Lung microvascular endothelial cell (primary cell): ENCODE data around the gene RPL7L1. TPM values are rescaled to one million over a fixed set of nuclear protein-coding genes. Genes with fewer than 3 reads are reported as not detected.
A peak's percentile ranks its signal among the peaks of the same experiment; 100 is the strongest.
"Not testable (repeated sequence)": the region's sequence is repeated elsewhere in the genome, so short reads cannot be mapped to it uniquely, and the experiment has no call there.

Source experiments
- DNase-seq, 2 donors: peaks; one replicate each; pipeline versions ENCODE4 v3.0.0 to v3.0.0-alpha.2; 2010; ENCODE audit warnings: low read depth in 2 of 2
- total RNA-seq: library from RNA; depleted of rRNA; stranded (reverse); fragments of >200 nt; gene quantifications from 2 replicates; pipeline ENCODE4 v1.2.1, GENCODE V29; 2014

Gene RPL7L1
- total RNA-seq, 1 donor from 2014 or later: 91.5 TPM

DNA sequence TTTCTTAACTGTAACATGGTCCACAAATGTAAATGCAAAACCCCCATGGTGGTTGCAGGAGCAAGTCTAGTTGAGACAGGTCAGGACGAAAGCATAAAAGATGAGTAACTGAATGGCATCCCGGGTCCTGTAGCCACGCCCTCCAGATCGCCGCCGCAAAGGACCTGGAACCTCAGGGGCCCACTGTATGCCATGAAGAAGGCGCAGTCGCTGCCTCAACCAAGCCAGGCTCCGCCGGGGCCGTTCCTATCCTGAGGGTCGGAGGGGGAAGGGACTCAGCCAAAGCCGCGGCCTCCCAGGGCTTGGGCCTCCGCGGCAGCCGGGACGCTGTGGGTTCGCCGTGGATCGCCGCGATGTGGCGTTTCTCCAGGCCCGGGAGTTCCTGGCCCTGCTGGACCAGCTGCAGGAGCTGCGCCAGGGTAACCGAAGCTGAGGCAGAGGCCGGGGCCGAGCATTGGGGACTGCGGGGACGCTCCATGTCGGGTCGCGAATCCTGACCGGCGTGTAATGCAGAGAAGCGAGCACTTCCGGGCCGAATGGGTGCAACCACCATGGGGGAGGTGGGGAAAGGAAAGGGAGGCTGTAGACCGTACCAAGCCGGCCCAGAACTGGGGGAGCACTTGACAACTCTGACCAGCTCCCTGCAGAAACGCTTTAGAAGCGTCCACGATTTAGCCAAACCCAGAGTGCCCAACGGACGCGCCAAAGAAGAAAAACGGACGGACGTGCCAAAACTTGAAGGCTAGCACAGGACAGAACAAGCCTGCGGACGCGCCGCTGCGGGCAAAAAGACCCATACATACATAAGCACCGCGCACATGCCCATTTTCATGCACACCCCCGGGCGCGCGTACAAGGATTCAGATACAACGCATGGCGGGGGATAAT is 11.1 kb downstream of the RPL7L1 start:
- DNase-seq: peak; percentile 96 to 97

- DNase-seq: no peak
Measured at GRCh38 chr6:42891199-42891722, 11.8 kb downstream of the RPL7L1 start.

DNA sequence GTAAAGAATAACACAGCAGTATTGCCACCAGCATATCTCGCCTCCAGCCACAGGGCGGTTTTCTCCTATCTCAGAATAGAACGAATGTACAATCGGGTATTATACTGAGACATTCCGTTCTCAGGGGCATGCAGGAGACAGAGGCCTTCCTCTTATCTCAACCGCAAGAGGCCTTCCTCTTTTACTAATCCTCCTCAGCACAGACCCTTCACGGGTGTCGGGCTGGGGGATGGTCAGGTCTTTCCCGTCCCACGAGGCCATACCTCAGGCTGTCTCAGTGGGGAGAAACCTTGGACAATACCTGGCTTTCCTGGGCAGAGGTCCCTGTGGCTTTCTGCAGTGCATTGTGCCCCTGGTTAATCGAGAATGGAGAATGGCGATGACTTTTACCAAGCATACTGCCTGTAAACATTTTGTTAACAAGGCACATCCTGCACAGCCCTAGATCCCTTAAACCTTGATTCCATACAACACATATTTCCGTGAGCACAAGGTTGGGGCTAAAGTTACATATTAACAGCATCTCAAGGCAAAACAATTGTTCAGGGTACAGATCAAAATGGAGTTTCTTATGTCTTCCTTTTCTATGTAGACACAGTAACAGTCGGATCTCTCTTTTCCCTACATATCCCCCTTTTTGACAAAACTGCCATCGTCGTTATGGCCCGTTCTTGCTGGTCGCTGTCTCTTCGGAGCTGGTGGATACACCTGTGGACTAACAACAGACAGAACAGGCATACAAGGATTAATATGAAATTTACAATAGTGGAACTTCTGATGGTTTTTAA is 14.8 kb downstream of the RPL7L1 start:
- not testable (repeated sequence) for DNase-seq

DNA sequence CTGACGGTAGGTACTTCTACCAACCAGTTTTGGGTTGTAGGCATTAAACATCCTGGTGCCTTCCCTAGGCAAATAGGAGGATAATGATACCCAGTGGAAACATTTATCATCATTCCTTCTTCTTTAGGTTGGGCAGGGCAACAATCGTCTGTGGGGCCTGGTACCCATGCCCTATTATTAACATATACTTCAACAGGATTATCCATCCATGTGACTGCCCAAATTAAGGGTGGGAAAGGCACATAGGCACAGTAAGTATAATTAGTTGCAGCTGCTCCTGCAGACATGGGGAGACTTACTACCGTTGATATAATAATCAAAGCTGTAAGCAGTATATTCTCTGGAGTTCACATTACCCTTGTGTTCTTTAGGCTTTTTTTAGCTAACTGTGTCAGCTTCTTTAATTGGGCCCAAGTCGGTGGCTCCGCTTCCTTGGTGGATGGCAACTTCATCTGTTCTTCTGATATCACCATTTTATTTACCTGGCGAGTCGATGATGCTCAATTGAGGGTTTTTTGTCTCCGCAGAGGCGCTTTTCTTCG is 16.8 kb downstream of the RPL7L1 start:
- DNase-seq: no peak

DNA sequence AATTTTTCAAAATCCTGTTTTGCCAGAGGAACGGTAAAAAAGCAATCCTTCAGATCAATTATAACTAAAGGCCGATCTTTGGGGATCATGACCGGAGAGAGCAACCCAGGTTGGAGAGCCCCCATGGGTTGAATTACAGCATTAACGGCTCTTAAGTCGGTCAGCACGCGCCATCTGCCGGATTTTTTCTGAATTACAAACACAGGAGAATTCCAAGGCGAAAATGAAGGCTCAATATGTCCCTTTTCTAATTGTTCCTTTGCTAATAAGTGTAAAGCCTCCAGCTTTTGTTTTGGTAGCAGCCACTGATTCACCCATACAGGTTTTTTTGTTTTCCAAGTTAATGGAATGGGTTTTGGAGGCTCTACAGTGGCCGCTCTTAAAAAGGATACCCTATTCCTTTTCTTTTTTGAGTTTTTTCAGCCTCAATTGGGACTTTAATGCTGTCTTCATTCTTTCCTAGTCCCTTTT is 19.5 kb downstream of the RPL7L1 start:
- peak; percentile 71 to 79 for DNase-seq

DNA sequence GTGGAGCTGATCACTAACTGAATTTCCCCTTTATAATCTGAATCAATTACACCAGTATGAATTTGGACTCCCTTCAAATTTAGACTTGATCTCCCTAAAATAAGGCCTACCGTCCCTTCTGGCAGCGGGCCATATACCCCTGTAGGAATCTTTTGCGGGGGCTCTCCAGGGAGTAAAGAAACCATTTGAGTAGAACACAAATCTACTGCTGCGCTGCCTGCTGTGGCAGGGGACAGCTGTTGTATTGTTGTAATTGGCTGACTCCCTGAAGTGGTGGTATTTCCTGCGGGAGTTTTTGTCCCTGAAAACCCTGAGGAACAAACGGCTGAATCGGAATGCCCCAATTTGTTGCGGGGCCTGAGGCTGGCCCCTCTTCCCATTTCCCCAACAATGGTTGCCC is 20.5 kb downstream of the RPL7L1 start:
- DNase-seq: peak in 1 of 2 donors; percentile 63

GRCh38 chr6:42901538-42901957 is 22.1 kb downstream of the RPL7L1 start:
- DNase-seq: peak; percentile 86 to 87

- DNase-seq: not testable (repeated sequence)
Measured at GRCh38 chr6:42902429-42903263, 23.2 kb downstream of the RPL7L1 start.

GRCh38 chr6:42904467-42904866 is 25.1 kb downstream of the RPL7L1 start:
- DNase-seq: no peak

DNA sequence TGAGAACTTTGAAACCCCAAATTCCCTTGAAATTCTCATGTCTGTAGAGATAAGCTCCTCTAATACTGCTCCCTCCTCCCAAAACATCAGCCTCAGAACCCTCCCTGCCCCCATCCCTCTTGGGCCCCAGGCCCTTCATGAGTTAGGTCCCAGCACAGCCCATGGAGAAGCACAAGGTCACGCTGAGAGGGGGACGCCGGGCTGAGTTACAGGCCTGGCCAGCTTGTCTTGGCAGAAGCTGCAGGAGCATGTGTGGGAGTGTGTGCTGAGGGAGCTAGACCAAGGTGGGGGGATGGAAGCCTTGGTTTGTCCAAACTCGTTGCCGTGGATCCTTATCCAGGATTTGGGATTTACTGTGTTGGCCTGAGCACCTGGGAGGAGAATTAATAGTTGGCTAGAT is 27.9 kb downstream of the RPL7L1 start:
- DNase-seq: no peak

GRCh38 chr6:42909835-42910234 is 30.4 kb downstream of the RPL7L1 start:
- DNase-seq: no peak

- no peak for DNase-seq
Measured at GRCh38 chr6:42911171-42912021, 32.0 kb downstream of the RPL7L1 start.

DNA sequence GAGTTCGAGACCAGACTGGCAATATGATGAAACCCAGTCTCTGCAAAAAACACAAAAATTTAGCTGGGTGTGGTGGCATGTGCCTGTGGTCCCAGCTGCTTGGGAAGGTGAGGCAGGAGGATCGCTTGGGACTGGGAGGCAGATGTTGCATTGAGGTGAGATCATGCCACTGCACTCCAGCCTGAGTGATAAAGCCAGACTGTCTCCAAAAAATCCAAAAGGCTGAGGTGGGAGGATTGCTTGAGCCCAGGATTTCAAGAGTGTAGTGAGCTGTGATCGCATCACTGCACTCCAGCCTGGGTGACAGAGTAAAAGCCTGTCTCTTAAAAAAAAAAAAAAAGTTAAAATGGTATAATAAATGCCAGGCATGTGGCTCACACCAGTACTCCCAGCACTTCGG is 35.1 kb downstream of the RPL7L1 start:
- DNase-seq: no peak

DNA sequence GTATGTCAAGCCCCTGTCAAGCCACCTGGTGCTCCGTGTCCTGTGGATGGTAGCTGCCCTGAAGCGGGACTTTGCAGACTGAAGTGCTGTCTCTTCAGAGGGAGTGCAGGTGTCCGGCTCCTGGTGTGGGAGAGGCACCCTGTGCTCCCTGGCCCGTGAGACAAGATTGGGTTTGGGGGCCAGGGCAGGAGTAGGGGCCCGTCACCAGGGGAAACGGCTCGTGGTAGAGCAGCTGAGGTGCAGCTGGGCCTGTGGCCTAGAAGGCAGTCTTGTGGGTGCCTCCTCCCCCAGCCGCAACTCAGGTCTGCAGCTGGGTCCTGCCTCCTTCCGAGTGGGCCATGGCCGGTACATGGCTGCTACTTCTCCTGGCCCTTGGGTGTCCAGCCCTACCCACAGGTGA is 36.3 kb downstream of the RPL7L1 start, which contains the start of gene PTCRA:
Gene PTCRA, plus strand, starts transcription at position 322 of the 400 bp plus-strand sequence. Its CDS starts 17 bp downstream, at position 339.
- no peak for DNase-seq

- no peak for DNase-seq
Measured at GRCh38 chr6:42916288-42916687, 36.9 kb downstream of the RPL7L1 start.

DNA sequence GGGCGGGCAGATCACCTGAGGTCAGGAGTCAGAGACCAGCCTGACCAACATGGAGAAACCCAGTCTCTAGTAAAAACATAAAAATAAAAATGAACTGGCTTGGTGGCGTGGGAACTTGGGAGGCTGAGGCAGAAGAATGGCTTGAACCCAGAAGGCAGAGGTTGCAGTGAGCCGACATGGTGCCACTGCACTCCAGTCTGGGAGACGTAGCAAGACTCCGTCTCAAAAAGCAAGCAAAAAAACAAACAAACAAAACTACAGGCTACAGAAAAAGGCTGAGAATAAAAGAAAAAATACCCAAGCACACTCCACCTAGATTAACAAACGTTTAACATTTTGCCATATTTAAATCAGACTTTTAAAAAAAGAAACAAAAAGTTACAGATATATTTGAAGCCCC is 42.4 kb downstream of the RPL7L1 start:
- DNase-seq: no peak

- peak; percentile 17 to 29 for DNase-seq
Measured at GRCh38 chr6:42923666-42924065, 44.2 kb downstream of the RPL7L1 start.

GRCh38 chr6:42925248-42925857 is 45.9 kb downstream of the RPL7L1 start:
- no peak for DNase-seq
